ENCODE measurements around the gene C16orf78. TPM values are rescaled to one million over a fixed set of nuclear protein-coding genes. Genes with fewer than 3 reads are reported as not detected.
"Not testable (repeated sequence)": the region's sequence is repeated elsewhere in the genome, so short reads cannot be mapped to it uniquely, and the experiment has no call there.

The C16orf78 gene
- total and polyA plus RNA-seq, 2 of the 4 experiments (the other 2 are of a cell fraction): not detected

GRCh38 chr16:49361731-49362130 lies 11.9 kb upstream of the C16orf78 start:
- H2AK5ac ChIP-seq (ENCODE audit: low read depth, low read length); H3K36me3 ChIP-seq (ENCODE audit: control insufficient read depth, insufficient read depth, low read length); H2BK20ac ChIP-seq (ENCODE audit: low read depth, low read length); H3K23ac ChIP-seq (ENCODE audit: low read depth, low read length); H3K56ac ChIP-seq (ENCODE audit: extremely low read depth, insufficient read depth, low read length); ATAC-seq (ENCODE audit: low read depth); H3K4me1 ChIP-seq (ENCODE audit: control insufficient read depth, insufficient read depth, low read length); H3K79me1 ChIP-seq (ENCODE audit: low read depth in 1 of 2, low read length in 2 of 2); H4K20me1 ChIP-seq (ENCODE audit: insufficient read depth, low read length); BruUV-seq (replicated peaks); H3K18ac ChIP-seq (ENCODE audit: low read depth, low read length); H3K4me2 ChIP-seq (ENCODE audit: low read depth, low read length); H3K9ac ChIP-seq (ENCODE audit: low read depth, low read length); dilution Hi-C loops (cut with HindIII; ENCODE audit: low sequenced_read_pairs, unreplicated experiment); H4K8ac ChIP-seq (ENCODE audit: low read depth in 2 of 2, low read length in 2 of 2); CTCF ChIA-PET; H2AK9ac ChIP-seq (replicated peaks; ENCODE audit: low read depth, low read length, poor library complexity); in situ Hi-C loops (cut with MboI; ENCODE audit: low sequenced_read_pairs); intact Hi-C loops (cut with micrococcal nuclease); H3K9me1 ChIP-seq (ENCODE audit: insufficient read depth, low read length); H3K4me3 ChIP-seq (ENCODE audit: insufficient read depth, low read depth, low read length); H2AFZ ChIP-seq (replicated peaks; ENCODE audit: low read length, poor library complexity); H3K9me3 ChIP-seq (ENCODE audit: control insufficient read depth, insufficient read depth, low read length); POLR2A ChIA-PET (ENCODE audit: unreplicated experiment); DNase-seq; H4K91ac ChIP-seq (ENCODE audit: insufficient read depth, low read depth, low read length); H3K27me3 ChIP-seq (ENCODE audit: control insufficient read depth, insufficient read depth, low read length); H2BK5ac ChIP-seq (ENCODE audit: low read depth, low read length, poor library complexity, severe bottlenecking); H3K4ac ChIP-seq (ENCODE audit: low read depth, low read length); H3K14ac ChIP-seq (replicated peaks; ENCODE audit: low read depth, low read length); H4K5ac ChIP-seq (ENCODE audit: low read depth, low read length); H2BK15ac ChIP-seq (ENCODE audit: low read depth, low read length); H3K27ac ChIP-seq (ENCODE audit: insufficient read depth, low read length); H2BK120ac ChIP-seq (ENCODE audit: low read depth, low read length): not testable (repeated sequence)
- 50% methylated on average over 2 of the region's 6 CpGs; no CpG with 5 or more reads in 1 of the 2 experiments for WGBS, 2 experiments (ENCODE audit: extremely low coverage in 2 of 2, insufficient read length in 1 of 2)
